ENCODE measurements around the gene ECI2.

ECI2 gene

GRCh38 chr6:4136354-4136831, 1.0 kb upstream of the ECI2 start:
- FAIRE-seq (no peak), DNase-seq (ENCODE audit: insufficient read length) (no peak)
- TF ChIP-seq TAF1 (IDR thresholded peaks at IDR 0.05; ENCODE audit: borderline replicate concordance, low read depth, low read length) (no peak), POLR2AphosphoS5 (IDR thresholded peaks at IDR 0.05; ENCODE audit: low read depth, low read length) (no peak), POLR2A (IDR thresholded peaks at IDR 0.05; ENCODE audit: low read depth, low read length) (no peak)

DNA sequence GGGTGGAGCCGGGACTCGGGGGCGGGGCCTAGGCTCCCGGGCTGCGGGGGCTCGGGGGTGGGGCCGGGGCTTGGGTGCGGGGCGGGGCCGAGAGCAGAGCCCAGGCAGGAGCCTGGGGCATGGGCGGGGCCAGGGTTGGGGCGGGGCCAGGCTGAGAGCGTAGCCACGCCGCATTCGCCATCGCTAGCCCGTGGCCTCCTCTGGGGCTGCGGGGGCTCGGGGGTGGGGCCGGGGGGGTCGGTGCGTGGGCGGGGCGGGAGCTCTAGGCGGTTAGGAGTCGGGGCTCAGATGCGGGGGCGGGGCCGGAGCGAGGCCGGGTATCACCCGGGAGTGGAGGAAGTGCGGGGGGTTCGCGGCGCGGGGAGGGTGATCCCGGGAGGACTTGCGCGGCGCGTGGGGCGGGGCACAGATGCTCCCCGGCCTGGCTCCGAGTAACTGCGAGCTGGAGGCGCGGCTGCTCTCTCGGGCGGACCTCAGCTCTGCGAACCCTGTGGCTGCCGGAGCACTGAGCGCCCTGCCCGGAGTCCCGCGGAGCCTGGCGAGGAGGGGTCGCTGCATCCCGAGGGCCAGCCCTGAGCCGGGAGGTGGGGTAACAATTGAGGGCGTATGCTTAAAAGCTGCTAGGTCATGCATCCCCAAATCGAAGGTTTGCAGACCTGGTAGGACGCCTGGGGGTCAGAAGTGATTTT, 434 bp upstream of the ECI2 start:
- peak; percentile 90 for FAIRE-seq
- 0 out of 2 replicates have a peak, but pooled peaks have one; percentile 33 for TF ChIP-seq POLR2A (IDR thresholded peaks at IDR 0.05; ENCODE audit: low read depth, low read length)
- no peak for TF ChIP-seq POLR2AphosphoS5 (IDR thresholded peaks at IDR 0.05; ENCODE audit: low read depth, low read length)
- peak; percentile 84 for DNase-seq (ENCODE audit: insufficient read length)

DNA sequence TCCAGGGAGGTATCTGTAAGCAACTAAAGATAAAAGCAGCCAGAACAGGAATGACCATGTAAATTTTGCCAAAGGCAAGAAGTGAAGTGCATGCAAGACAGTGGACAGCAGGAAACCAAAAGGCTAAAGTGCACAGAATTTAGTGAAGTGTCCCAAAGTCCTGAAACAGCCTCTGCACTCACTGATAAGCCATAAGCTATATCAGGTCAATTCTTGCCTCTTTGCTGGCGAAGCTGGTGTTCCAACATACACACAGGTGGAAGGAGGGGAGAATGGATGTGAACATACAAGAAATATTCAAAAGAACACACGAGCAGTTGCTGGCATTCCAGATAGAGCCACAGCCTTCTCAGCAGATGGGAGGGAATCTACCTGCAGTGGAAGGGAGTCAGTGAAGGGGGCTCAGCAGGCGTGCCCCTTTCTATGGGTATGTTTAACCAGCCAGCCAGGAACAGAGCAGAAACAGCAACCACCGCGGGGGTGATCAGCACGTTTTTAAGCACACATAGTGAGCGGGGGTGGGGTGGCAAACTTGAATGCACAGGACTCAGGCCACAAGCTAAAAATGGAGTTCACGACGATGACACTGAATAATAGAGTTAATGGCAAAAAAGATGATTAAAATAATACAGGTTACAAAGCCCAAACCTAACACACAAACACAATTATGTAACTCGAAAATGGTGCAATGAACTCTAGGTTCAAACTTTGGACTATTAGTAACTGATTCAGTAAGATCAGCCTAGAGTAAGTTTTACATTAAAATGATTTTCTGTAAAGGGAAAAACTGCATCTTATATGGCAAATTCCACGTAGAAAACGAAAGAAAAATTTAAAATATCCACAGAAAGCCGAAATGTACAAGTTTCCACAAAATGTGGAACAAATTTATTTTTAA, 1.2 kb downstream of the ECI2 start:
- DNase-seq (ENCODE audit: insufficient read length) (no peak), FAIRE-seq (no peak)
- no peak for TF ChIP-seq TAF1 (IDR thresholded peaks at IDR 0.05; ENCODE audit: borderline replicate concordance, low read depth, low read length)
- no peak for TF ChIP-seq POLR2AphosphoS5 (IDR thresholded peaks at IDR 0.05; ENCODE audit: low read depth, low read length)
- no peak for TF ChIP-seq POLR2A (IDR thresholded peaks at IDR 0.05; ENCODE audit: low read depth, low read length)

DNA sequence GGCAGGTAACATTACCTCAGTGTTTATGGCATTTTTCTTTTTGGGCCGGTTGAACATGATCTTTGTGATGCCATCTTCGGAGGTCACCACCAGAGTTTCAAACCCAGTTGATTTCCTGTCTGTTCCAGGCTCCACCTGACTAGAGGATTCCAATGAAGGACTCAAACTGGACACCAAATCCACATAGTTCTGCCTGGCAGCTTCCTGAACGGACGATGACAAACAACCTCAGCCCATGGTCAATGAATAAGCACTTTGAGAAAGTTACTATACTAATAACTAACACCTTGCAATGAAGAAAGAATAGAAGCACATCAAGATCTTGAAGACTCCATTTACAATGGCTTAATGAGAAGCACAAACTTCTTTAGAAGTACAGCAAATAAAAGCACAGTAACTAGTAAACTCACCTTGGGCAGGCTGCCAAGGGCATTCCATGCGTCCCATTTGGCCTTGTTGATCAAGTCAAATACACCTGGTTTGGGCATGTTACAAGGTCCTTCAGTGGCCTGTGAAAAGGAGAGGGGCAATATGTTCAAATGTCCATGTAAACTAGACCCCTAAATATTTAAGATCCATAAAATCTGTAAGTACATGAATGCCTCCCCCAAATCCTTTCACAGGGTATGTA, 4.9 kb downstream of the ECI2 start:
- DNase-seq (ENCODE audit: insufficient read length) = no peak
- TF ChIP-seq POLR2A (IDR thresholded peaks at IDR 0.05; ENCODE audit: low read depth, low read length) (no peak), POLR2AphosphoS5 (IDR thresholded peaks at IDR 0.05; ENCODE audit: low read depth, low read length) (no peak), TAF1 (IDR thresholded peaks at IDR 0.05; ENCODE audit: borderline replicate concordance, low read depth, low read length) (no peak)
- no peak for FAIRE-seq

GRCh38 chr6:4129446-4129845, 5.9 kb downstream of the ECI2 start:
- TF ChIP-seq POLR2AphosphoS5 (IDR thresholded peaks at IDR 0.05; ENCODE audit: low read depth, low read length) = no peak
- no peak for TF ChIP-seq TAF1 (IDR thresholded peaks at IDR 0.05; ENCODE audit: borderline replicate concordance, low read depth, low read length)
- no peak for TF ChIP-seq POLR2A (IDR thresholded peaks at IDR 0.05; ENCODE audit: low read depth, low read length)
- no peak for DNase-seq (ENCODE audit: insufficient read length)
- FAIRE-seq = no peak

GRCh38 chr6:4128748-4129147, 6.6 kb downstream of the ECI2 start:
- TF ChIP-seq TAF1 (IDR thresholded peaks at IDR 0.05; ENCODE audit: borderline replicate concordance, low read depth, low read length) = no peak
- no peak for TF ChIP-seq POLR2A (IDR thresholded peaks at IDR 0.05; ENCODE audit: low read depth, low read length)
- no peak for TF ChIP-seq POLR2AphosphoS5 (IDR thresholded peaks at IDR 0.05; ENCODE audit: low read depth, low read length)
- no peak for FAIRE-seq
- DNase-seq (ENCODE audit: insufficient read length) = no peak

GRCh38 chr6:4128072-4128471, 7.3 kb downstream of the ECI2 start:
- DNase-seq (ENCODE audit: insufficient read length) (no peak), FAIRE-seq (no peak)
- no peak for TF ChIP-seq TAF1 (IDR thresholded peaks at IDR 0.05; ENCODE audit: borderline replicate concordance, low read depth, low read length)
- TF ChIP-seq POLR2AphosphoS5 (IDR thresholded peaks at IDR 0.05; ENCODE audit: low read depth, low read length) = no peak
- no peak for TF ChIP-seq POLR2A (IDR thresholded peaks at IDR 0.05; ENCODE audit: low read depth, low read length)

DNA sequence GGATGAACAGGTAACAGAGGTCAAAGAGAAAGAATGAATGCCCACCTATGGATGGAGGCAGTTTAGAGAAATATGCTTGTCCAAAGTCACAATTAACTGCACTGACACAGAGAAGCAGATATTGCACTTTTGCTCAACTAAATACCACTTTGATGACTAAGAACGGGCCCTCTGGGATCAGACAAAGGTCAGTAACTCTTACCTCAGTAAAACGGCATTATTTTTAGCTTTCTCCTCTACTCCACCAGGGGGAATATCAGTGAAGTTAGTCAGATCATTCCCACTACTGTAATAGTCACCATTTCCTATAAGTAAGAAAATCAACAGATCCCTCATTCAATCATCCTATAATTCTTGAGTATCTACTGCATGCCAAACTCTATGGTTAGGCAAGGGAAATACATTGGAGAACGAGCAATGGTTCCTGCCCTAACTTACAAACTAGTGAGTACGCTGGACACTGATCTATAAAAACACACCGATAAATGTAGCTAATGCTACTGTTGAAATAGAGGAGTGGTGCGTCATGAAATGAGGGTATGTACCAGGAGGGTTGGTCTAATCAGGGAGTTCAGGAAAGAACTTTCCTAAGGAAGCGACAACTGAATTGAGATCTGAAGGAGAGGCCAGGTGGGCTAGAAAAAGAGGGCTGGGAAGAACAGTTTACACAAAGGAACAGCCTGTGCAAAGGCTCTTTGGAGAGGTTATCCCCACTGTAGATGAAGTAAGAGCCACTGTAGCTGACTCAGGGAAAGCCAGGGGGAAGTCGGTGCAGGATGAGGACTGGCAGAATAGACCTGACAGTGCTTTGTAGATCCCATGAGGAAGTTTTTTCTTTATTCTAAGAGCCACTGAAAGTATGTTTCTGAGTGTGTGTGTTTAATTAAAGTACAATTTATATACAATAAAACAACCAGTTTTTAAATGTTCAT, 9.2 kb downstream of the ECI2 start:
- no peak for FAIRE-seq
- no peak for TF ChIP-seq POLR2A (IDR thresholded peaks at IDR 0.05; ENCODE audit: low read depth, low read length)
- no peak for DNase-seq (ENCODE audit: insufficient read length)

DNA sequence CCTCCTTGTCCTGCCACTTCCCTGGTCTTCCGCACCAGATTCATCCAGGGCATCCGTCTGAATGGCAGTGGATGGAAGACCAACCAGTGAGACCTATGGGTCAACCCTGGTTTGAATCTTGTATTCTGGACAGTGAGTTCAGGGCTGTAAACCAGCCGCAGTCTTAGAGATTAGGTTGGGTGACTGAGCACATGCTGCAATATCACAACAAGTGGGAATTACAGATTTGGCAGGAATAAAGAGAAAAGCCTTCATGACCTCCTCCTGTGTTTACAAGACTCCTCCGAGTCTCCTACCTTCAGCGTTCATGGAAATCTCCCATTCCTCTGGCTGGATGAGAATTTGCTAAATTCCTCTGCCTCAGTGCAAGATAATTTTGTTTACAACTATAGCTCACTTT, 9.9 kb downstream of the ECI2 start:
- FAIRE-seq = no peak
- TF ChIP-seq POLR2A (IDR thresholded peaks at IDR 0.05; ENCODE audit: low read depth, low read length) (no peak), POLR2AphosphoS5 (IDR thresholded peaks at IDR 0.05; ENCODE audit: low read depth, low read length) (no peak), TAF1 (IDR thresholded peaks at IDR 0.05; ENCODE audit: borderline replicate concordance, low read depth, low read length) (no peak)
- DNase-seq (ENCODE audit: insufficient read length) = no peak

DNA sequence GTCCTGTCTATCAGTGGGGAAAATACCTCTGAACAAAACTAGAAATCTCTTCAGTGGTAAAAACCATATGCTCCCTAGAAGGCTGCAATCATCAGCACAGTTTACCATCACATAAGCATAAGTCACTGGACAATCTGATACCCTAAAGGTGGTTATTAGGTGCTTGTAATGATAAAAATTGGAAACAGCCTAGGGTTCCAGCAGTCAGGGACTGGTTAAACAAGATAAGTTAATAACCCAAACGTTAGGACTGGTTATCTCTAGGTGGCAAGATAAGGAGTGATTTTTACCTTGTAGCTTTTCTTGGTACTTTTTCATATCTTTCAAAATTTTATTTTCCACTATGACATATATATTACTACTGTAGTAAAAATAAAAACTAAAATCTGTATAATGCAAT, 11.0 kb downstream of the ECI2 start:
- no peak for FAIRE-seq
- DNase-seq (ENCODE audit: insufficient read length) = no peak
- no peak for TF ChIP-seq TAF1 (IDR thresholded peaks at IDR 0.05; ENCODE audit: borderline replicate concordance, low read depth, low read length)
- TF ChIP-seq POLR2AphosphoS5 (IDR thresholded peaks at IDR 0.05; ENCODE audit: low read depth, low read length) = no peak
- TF ChIP-seq POLR2A (IDR thresholded peaks at IDR 0.05; ENCODE audit: low read depth, low read length) = no peak

DNA sequence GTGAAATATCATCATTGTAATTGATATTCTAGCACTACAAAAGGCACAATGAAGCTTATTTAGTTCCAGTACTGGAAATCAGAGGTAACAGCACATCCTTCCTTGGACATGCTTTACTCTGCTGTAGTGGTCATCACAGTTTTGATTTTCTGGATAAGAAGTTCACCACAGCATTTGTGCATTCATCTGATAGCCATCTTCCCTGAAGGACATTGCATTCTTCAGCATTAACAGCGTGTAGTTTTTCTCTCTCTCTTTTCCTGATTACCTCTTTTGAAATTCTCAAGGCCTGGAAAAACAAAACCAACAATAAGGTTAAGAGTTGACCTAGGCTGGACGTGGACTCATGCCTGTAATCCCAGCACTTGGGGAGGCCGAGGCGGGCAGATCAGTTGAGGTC, 19.6 kb downstream of the ECI2 start:
- TF ChIP-seq POLR2AphosphoS5 (IDR thresholded peaks at IDR 0.05; ENCODE audit: low read depth, low read length) = no peak
- DNase-seq (ENCODE audit: insufficient read length) = no peak
- FAIRE-seq = no peak

Measured in GM12892 (cell line).